ENCODE data around the gene EIF3J.

GRCh38 chr15:44536962-44537734, at the start of gene EIF3J:
- no peak for TF ChIP-seq CEBPB (IDR thresholded peaks at IDR 0.05; ENCODE audit: low read depth, low read length)
- TF ChIP-seq, protein P1, sequence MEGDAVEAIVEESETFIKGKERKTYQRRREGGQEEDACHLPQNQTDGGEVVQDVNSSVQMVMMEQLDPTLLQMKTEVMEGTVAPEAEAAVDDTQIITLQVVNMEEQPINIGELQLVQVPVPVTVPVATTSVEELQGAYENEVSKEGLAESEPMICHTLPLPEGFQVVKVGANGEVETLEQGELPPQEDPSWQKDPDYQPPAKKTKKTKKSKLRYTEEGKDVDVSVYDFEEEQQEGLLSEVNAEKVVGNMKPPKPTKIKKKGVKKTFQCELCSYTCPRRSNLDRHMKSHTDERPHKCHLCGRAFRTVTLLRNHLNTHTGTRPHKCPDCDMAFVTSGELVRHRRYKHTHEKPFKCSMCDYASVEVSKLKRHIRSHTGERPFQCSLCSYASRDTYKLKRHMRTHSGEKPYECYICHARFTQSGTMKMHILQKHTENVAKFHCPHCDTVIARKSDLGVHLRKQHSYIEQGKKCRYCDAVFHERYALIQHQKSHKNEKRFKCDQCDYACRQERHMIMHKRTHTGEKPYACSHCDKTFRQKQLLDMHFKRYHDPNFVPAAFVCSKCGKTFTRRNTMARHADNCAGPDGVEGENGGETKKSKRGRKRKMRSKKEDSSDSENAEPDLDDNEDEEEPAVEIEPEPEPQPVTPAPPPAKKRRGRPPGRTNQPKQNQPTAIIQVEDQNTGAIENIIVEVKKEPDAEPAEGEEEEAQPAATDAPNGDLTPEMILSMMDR (conservative IDR thresholded peaks at IDR 0.05; ENCODE audit: low read depth, low read length) = no peak
